ENCODE results near the gene ARRB2. TPM values are rescaled to one million over a fixed set of nuclear protein-coding genes. Genes with fewer than 3 reads are reported as not detected.
A peak's percentile ranks its signal among the peaks of the same experiment; 100 is the strongest.

Gene ARRB2
- total RNA-seq, 1 donor from 2014 or later, result 10.3 TPM

GRCh38 chr17:4743216-4743615 is 32.8 kb downstream of the ARRB2 start:
- H3K36me3 ChIP-seq (ENCODE audit: insufficient read depth, low read length), result no peaks in the 10 kb centered on the region
- FAIRE-seq (no peak), DNase-seq (ENCODE audit: low read depth) (no peak)
- Mint-ChIP-seq H3K9me3 (ENCODE audit: unreplicated experiment) (peaks cover 2% of the 10 kb centered on the region), H3K27me3 (ENCODE audit: low read depth, unreplicated experiment) (peaks cover 68% of the 10 kb centered on the region), H3K4me3 (ENCODE audit: unreplicated experiment) (no peak overlapping the region), H3K36me3 (ENCODE audit: low read depth, unreplicated experiment) (peaks cover 6% of the 10 kb centered on the region), H3K4me1 (ENCODE audit: low read depth, unreplicated experiment) (no peaks in the 10 kb centered on the region), H3K27ac (ENCODE audit: unreplicated experiment) (no peak overlapping the region)
- H2AFZ ChIP-seq (ENCODE audit: low read depth, low read length), result no peak overlapping the region
- peaks cover 50% of the 10 kb centered on the region for H3K27me3 ChIP-seq (ENCODE audit: insufficient read depth, low read length)
- no peaks in the 10 kb centered on the region for H4K20me1 ChIP-seq (ENCODE audit: insufficient read depth, low read length)
- no peak overlapping the region for H3K4me2 ChIP-seq (ENCODE audit: low read length)
- H3K27ac ChIP-seq (ENCODE audit: low read depth, low read length), result no peak overlapping the region
- H3K9ac ChIP-seq (ENCODE audit: low read length), result no peak overlapping the region
- no peaks in the 10 kb centered on the region for H3K9me3 ChIP-seq (ENCODE audit: insufficient read depth, low read depth, low read length)
- H3K4me1 ChIP-seq (ENCODE audit: insufficient read depth, low read length), result peaks cover 11% of the 10 kb centered on the region
- TF ChIP-seq EZH2 (IDR thresholded peaks at IDR 0.05; ENCODE audit: insufficient read depth, low read length) (no peak), CTCF (IDR thresholded peaks at IDR 0.05; ENCODE audit: insufficient read depth, low read depth, low read length) (no peak)
- no peak overlapping the region for H3K4me3 ChIP-seq (ENCODE audit: insufficient read depth, low read depth, low read length)
- no peaks in the 10 kb centered on the region for H3K79me2 ChIP-seq (ENCODE audit: insufficient read depth, low read length)

GRCh38 chr17:4743898-4744297 is 33.5 kb downstream of the ARRB2 start:
- no peak overlapping the region for H3K4me2 ChIP-seq (ENCODE audit: low read length)
- no peak overlapping the region for H3K9ac ChIP-seq (ENCODE audit: low read length)
- H3K27me3 ChIP-seq (ENCODE audit: insufficient read depth, low read length), result peaks cover 48% of the 10 kb centered on the region
- no peaks in the 10 kb centered on the region for H3K9me3 ChIP-seq (ENCODE audit: insufficient read depth, low read depth, low read length)
- no peaks in the 10 kb centered on the region for H3K36me3 ChIP-seq (ENCODE audit: insufficient read depth, low read length)
- no peak overlapping the region for H3K27ac ChIP-seq (ENCODE audit: low read depth, low read length)
- no peak overlapping the region for H3K4me3 Mint-ChIP-seq (ENCODE audit: unreplicated experiment)
- no peaks in the 10 kb centered on the region for H4K20me1 ChIP-seq (ENCODE audit: insufficient read depth, low read length)
- TF ChIP-seq CTCF (IDR thresholded peaks at IDR 0.05; ENCODE audit: insufficient read depth, low read depth, low read length), result no peak
- TF ChIP-seq EZH2 (IDR thresholded peaks at IDR 0.05; ENCODE audit: insufficient read depth, low read length), result no peak
- H2AFZ ChIP-seq (ENCODE audit: low read depth, low read length), result no peak overlapping the region
- no peak overlapping the region for H3K27ac Mint-ChIP-seq (ENCODE audit: unreplicated experiment)
- H3K9me3 Mint-ChIP-seq (ENCODE audit: unreplicated experiment), result peaks cover 2% of the 10 kb centered on the region
- no peaks in the 10 kb centered on the region for H3K79me2 ChIP-seq (ENCODE audit: insufficient read depth, low read length)
- DNase-seq (ENCODE audit: low read depth) (no peak), FAIRE-seq (no peak)
- peaks cover 66% of the 10 kb centered on the region for H3K27me3 Mint-ChIP-seq (ENCODE audit: low read depth, unreplicated experiment)
- H3K36me3 Mint-ChIP-seq (ENCODE audit: low read depth, unreplicated experiment), result peaks cover 4% of the 10 kb centered on the region
- H3K4me1 Mint-ChIP-seq (ENCODE audit: low read depth, unreplicated experiment), result no peaks in the 10 kb centered on the region
- H3K4me3 ChIP-seq (ENCODE audit: insufficient read depth, low read depth, low read length), result no peak overlapping the region
- H3K4me1 ChIP-seq (ENCODE audit: insufficient read depth, low read length), result peaks cover 5% of the 10 kb centered on the region

- no peak for DNase-seq (ENCODE audit: low read depth)
- FAIRE-seq, result no peak
- H3K9ac ChIP-seq (ENCODE audit: low read length), result no peak overlapping the region
- H3K4me3 Mint-ChIP-seq (ENCODE audit: unreplicated experiment), result no peak overlapping the region
- no peaks in the 10 kb centered on the region for H3K79me2 ChIP-seq (ENCODE audit: insufficient read depth, low read length)
- TF ChIP-seq EZH2 (IDR thresholded peaks at IDR 0.05; ENCODE audit: insufficient read depth, low read length), result peak; percentile 29
- no peak for TF ChIP-seq CTCF (IDR thresholded peaks at IDR 0.05; ENCODE audit: insufficient read depth, low read depth, low read length)
- H2AFZ ChIP-seq (ENCODE audit: low read depth, low read length), result peak overlapping the region; percentile 34
- no peak overlapping the region for H3K27ac Mint-ChIP-seq (ENCODE audit: unreplicated experiment)
- H3K36me3 ChIP-seq (ENCODE audit: insufficient read depth, low read length), result no peaks in the 10 kb centered on the region
- H3K4me3 ChIP-seq (ENCODE audit: insufficient read depth, low read depth, low read length), result no peak overlapping the region
- H3K9me3 Mint-ChIP-seq (ENCODE audit: unreplicated experiment), result peaks cover 2% of the 10 kb centered on the region
- peaks cover 44% of the 10 kb centered on the region for H3K27me3 ChIP-seq (ENCODE audit: insufficient read depth, low read length)
- no peaks in the 10 kb centered on the region for H3K9me3 ChIP-seq (ENCODE audit: insufficient read depth, low read depth, low read length)
- H3K27ac ChIP-seq (ENCODE audit: low read depth, low read length), result no peak overlapping the region
- peaks cover 1% of the 10 kb centered on the region for H3K36me3 Mint-ChIP-seq (ENCODE audit: low read depth, unreplicated experiment)
- H3K4me2 ChIP-seq (ENCODE audit: low read length), result peak overlapping the region; percentile 36
- no peaks in the 10 kb centered on the region for H4K20me1 ChIP-seq (ENCODE audit: insufficient read depth, low read length)
- peaks cover 69% of the 10 kb centered on the region for H3K27me3 Mint-ChIP-seq (ENCODE audit: low read depth, unreplicated experiment)
- no peaks in the 10 kb centered on the region for H3K4me1 Mint-ChIP-seq (ENCODE audit: low read depth, unreplicated experiment)
- no peaks in the 10 kb centered on the region for H3K4me1 ChIP-seq (ENCODE audit: insufficient read depth, low read length)
Observed at GRCh38 chr17:4744999-4745969, 34.9 kb downstream of the ARRB2 start.
